A549 (cell line): Measurements from ENCODE around the gene DCBLD1. TPM values are rescaled to one million over a fixed set of nuclear protein-coding genes. Genes with fewer than 3 reads are reported as not detected.

ENCODE experiments used
- ATAC-seq, 2 experiments: fragments of 200-7000 bp in 1 of 2; fragments of >200 bp in 1 of 2; cut with Nextera tagmentation in 1 of 2; cut with Tn5 transposase in 1 of 2; 3 replicates each; pipeline versions ENCODE4 v1.8.0 to v1.9.1; 2018 to 2020; ENCODE audit warnings: mild to moderate bottlenecking in 1 of 2, moderate library complexity in 1 of 2
- CTCF ChIA-PET: fragments of 300-600 bp; sonication (Branson Sonifier 250); formaldehyde crosslinking; extraction: SDS; loops from one replicate; lab custom pipeline; 2021; ENCODE audit warnings: antibody characterized with exemption, inconsistent platforms; lab: Yijun Ruan, JAX
- POLR2A ChIA-PET: fragments of 350-600 bp; formaldehyde crosslinking; extraction: SDS; loops from one replicate; lab custom pipeline; 2021; ENCODE audit warnings: antibody characterized with exemption, inconsistent platforms; lab: Yijun Ruan, JAX
- DNase-seq, 2 experiments: peaks; one replicate each; pipeline versions ENCODE4 v3.0.0 to v3.0.0-alpha.2; 2011 to 2016; ENCODE audit warnings: low read depth in 1 of 2, low spot score in 1 of 2
- FAIRE-seq: peaks from 2 replicates; lab custom pipeline; 2011; peaks lifted over from hg19 to GRCh38; lab: Jason Lieb, UNC
- H3K27ac ChIP-seq, 2 experiments: fragments of >200 bp; sonication (Bioruptor Twin); formaldehyde crosslinking; 3 replicates each; pipeline ENCODE4 v1.5.1; 2016 to 2017
- H3K4me1 ChIP-seq: fragments of >200 bp; sonication (Bioruptor Twin); formaldehyde crosslinking; 3 replicates; pipeline ENCODE4 v1.6.1; 2016
- H3K4me2 ChIP-seq: fragments of >200 bp; sonication (Bioruptor Twin); formaldehyde crosslinking; 3 replicates; pipeline ENCODE4 v1.6.1; 2016
- H3K4me3 ChIP-seq: fragments of >200 bp; sonication (Bioruptor Twin); formaldehyde crosslinking; 3 replicates; pipeline ENCODE4 v1.5.1; 2016
- H3K9me3 ChIP-seq: fragments of >200 bp; sonication (Bioruptor Twin); formaldehyde crosslinking; 3 replicates; pipeline ENCODE4 v1.6.1; 2016
- CBX2 ChIP-seq: fragments of 200-600 bp; sonication (generic); IDR thresholded peaks from 2 replicates; pipeline ENCODE4 v1.6.1; 2016; ENCODE audit warnings: low read depth, mild to moderate bottlenecking, borderline replicate concordance
- CEBPB ChIP-seq, 2 experiments: fragments of >200 bp in 1 of 2; sonication (Bioruptor Twin) in 1 of 2; formaldehyde crosslinking in 1 of 2; IDR thresholded peaks; 2 replicates each; pipeline ENCODE4 v1.6.1; 2012 to 2016
- CHD4 ChIP-seq: fragments of 200-600 bp; sonication (generic); IDR thresholded peaks from 2 replicates; pipeline ENCODE4 v1.6.1; 2016; ENCODE audit warnings: antibody characterized with exemption, mild to moderate bottlenecking, borderline replicate concordance
- EHF ChIP-seq: fragments of 250-450 bp; sonication (Bioruptor Pico); IDR thresholded peaks from 2 replicates; pipeline ENCODE4 v1.5.0; 2020; ENCODE audit warnings: mild to moderate bottlenecking
- EP300 ChIP-seq, 2 experiments: fragments of >200 bp; sonication (Bioruptor Twin); formaldehyde crosslinking; IDR thresholded peaks; 2 replicates in 1 of 2; 3 replicates in 1 of 2; pipeline ENCODE4 v1.6.1; 2016 to 2017
- FOSL2 ChIP-seq, 2 experiments: fragments of 450-650 bp in 1 of 2; fragments of >200 bp in 1 of 2; sonication (Bioruptor Twin) in 1 of 2; formaldehyde crosslinking; IDR thresholded peaks; 2 replicates each; pipeline versions ENCODE4 v1.5.0 to v1.6.1; 2016 to 2020; ENCODE audit warnings: mild to moderate bottlenecking in 1 of 2, moderate library complexity in 1 of 2
- GATA3 ChIP-seq: IDR thresholded peaks from 2 replicates; pipeline ENCODE4 v1.6.1; 2012; ENCODE audit warnings: borderline replicate concordance
- HDAC2 ChIP-seq: fragments of 200-600 bp; sonication (generic); IDR thresholded peaks from 2 replicates; pipeline ENCODE4 v1.6.1; 2016
- HEYL ChIP-seq: fragments of 250-450 bp; sonication (Bioruptor Pico); IDR thresholded peaks from 2 replicates; pipeline ENCODE4 v1.8.0; 2021; ENCODE audit warnings: mild to moderate bottlenecking, moderate library complexity
- JUN ChIP-seq, 2 experiments: fragments of >200 bp; sonication (Bioruptor Twin); formaldehyde crosslinking; IDR thresholded peaks; 2 replicates in 1 of 2; 3 replicates in 1 of 2; pipeline ENCODE4 v1.6.1; 2016 to 2017
- JUNB ChIP-seq: fragments of >200 bp; sonication (Bioruptor Twin); formaldehyde crosslinking; IDR thresholded peaks from 2 replicates; pipeline ENCODE4 v1.6.1; 2016
- KDM1A ChIP-seq: fragments of 200-600 bp; sonication (generic); IDR thresholded peaks from 2 replicates; pipeline ENCODE4 v1.6.1; 2016; ENCODE audit warnings: low read depth, mild to moderate bottlenecking
- MAFK ChIP-seq: fragments of 450-650 bp; IDR thresholded peaks from 2 replicates; pipeline ENCODE4 v1.6.1; 2014; ENCODE audit not compliant: partially characterized antibody
- NFE2L2 ChIP-seq: fragments of 150-350 bp; conservative IDR thresholded peaks from 2 replicates; pipeline ENCODE4 v1.6.1; 2014; ENCODE audit warnings: low read length
- POLR2A ChIP-seq: IDR thresholded peaks from 2 replicates; pipeline ENCODE4 v1.6.1; 2012; ENCODE audit warnings: mild to moderate bottlenecking, low read length
- POLR2AphosphoS2 ChIP-seq: conservative IDR thresholded peaks from 2 replicates; pipeline ENCODE4 v1.6.1; 2012; ENCODE audit warnings: low read length, improper control_type of control experiment, inconsistent platforms
- RFX5 ChIP-seq: fragments of 450-650 bp; IDR thresholded peaks from 2 replicates; pipeline ENCODE4 v1.7.1; 2014; ENCODE audit warnings: antibody characterized with exemption, mild to moderate bottlenecking, moderate library complexity
- RNF2 ChIP-seq: fragments of 200-600 bp; sonication (generic); IDR thresholded peaks from 2 replicates; pipeline ENCODE4 v1.6.1; 2016; ENCODE audit warnings: low read depth, mild to moderate bottlenecking, antibody characterized with exemption, moderate library complexity, borderline replicate concordance
- SMC3 ChIP-seq: fragments of >200 bp; sonication (Bioruptor Twin); formaldehyde crosslinking; IDR thresholded peaks from 3 replicates; pipeline ENCODE4 v1.6.1; 2018; ENCODE audit warnings: inconsistent platforms
- TFCP2L1 ChIP-seq: fragments of 250-450 bp; sonication (Bioruptor Pico); IDR thresholded peaks from 2 replicates; pipeline ENCODE4 v1.5.0; 2021; ENCODE audit warnings: mild to moderate bottlenecking
- TP53 ChIP-seq: fragments of 250-450 bp; sonication (Bioruptor Pico); IDR thresholded peaks from 2 replicates; pipeline ENCODE4 v1.5.0; 2021; ENCODE audit warnings: mild to moderate bottlenecking, moderate library complexity
- WGBS: methylation state at CpG from one replicate; pipeline ENCODE4 v1.1.6; 2017; ENCODE audit errors: missing lambda C conversion rate; 5-methylcytosine and 5-hydroxymethylcytosine counted together
- polyA plus RNA-seq, 4 experiments: library from polyadenylated mRNA; depleted of rRNA in 3 of 4; stranded (reverse); fragments of >200 nt; fragmentation: RNase III in 1 of 4; extraction: RNeasy Plus Mini Kit Qiagen cat#74134 plus additional on column Dnase treatment in 1 of 4; gene quantifications; 2 replicates in 3 of 4; 3 replicates in 1 of 4; pipeline ENCODE4 v1.2.3, GENCODE V29; 2011 to 2017
- TF ChIP-seq, protein P1 (sequence below): IDR thresholded peaks from 2 replicates; pipeline ENCODE4 v1.6.1; 2012
- TF ChIP-seq, protein P2 (sequence below): fragments of 200-600 bp; sonication (generic); IDR thresholded peaks from 2 replicates; pipeline ENCODE4 v1.6.1; 2016; ENCODE audit warnings: antibody characterized with exemption, mild to moderate bottlenecking, moderate library complexity
- TF ChIP-seq, protein P3 (sequence below): IDR thresholded peaks from 2 replicates; pipeline ENCODE4 v1.6.1; 2012; ENCODE audit warnings: low read depth, borderline replicate concordance
- TF ChIP-seq, protein P4 (sequence below): fragments of >200 bp; sonication (Bioruptor Twin); formaldehyde crosslinking; IDR thresholded peaks from 3 replicates; pipeline ENCODE4 v1.5.1; 2016
- TF ChIP-seq, protein P5 (sequence below): IDR thresholded peaks from 2 replicates; pipeline ENCODE4 v1.6.1; 2012

DCBLD1 gene
- polyA plus RNA-seq, 2 of the 4 experiments (the other 2 are of a cell fraction): 49.1 to 60.4 TPM

DNA sequence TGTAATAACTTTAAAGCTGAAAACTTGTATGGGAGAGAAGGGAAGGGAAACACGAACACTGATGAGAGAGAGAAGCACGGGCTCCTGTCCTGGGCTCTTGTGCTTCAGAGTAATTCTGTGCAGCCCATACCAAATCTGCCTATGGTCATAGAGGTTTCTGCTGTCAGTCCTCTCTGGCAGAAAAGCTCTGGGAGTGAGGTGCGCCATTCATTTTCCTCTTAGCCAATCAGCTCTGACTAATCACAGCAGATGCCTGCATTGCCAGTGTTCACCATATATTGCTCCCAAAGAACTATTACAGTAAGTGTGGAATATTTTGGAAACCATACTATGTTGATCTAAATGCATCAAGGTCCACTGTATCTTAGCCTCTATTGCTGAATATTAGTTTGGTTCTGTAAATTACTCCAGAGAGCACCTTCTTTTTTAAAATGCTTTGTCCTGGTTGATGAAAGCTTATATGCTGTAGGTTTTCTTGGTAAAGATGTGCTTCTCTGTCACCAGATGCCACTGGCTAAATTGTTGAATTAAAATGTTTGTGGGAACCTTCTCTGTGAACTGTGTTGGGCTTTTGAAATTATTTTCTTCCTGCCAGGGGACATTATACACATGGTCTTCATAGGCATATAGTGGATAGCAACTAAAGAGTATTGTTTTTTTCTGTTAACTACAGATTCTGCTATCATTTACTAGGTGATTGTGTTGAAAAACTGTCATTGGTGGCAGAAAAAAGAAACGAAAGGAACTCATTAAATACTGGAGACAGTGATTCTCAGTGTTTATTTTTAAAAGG is 38.3 kb downstream of the DCBLD1 start:
- 79% methylated on average over 4 of the region's 4 CpGs for WGBS
- no peak for TF ChIP-seq NFE2L2
- TF ChIP-seq RFX5: no peak
- no peak for TF ChIP-seq GATA3
- TF ChIP-seq CEBPB (IDR thresholded peaks at IDR 0.05): no peak
- no peak for TF ChIP-seq HDAC2
- TF ChIP-seq, protein P1, sequence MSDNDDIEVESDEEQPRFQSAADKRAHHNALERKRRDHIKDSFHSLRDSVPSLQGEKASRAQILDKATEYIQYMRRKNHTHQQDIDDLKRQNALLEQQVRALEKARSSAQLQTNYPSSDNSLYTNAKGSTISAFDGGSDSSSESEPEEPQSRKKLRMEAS: no peak
- no peak for TF ChIP-seq POLR2AphosphoS2
- TF ChIP-seq POLR2A: no peak
- no peak for TF ChIP-seq MAFK
- TF ChIP-seq, protein P2, sequence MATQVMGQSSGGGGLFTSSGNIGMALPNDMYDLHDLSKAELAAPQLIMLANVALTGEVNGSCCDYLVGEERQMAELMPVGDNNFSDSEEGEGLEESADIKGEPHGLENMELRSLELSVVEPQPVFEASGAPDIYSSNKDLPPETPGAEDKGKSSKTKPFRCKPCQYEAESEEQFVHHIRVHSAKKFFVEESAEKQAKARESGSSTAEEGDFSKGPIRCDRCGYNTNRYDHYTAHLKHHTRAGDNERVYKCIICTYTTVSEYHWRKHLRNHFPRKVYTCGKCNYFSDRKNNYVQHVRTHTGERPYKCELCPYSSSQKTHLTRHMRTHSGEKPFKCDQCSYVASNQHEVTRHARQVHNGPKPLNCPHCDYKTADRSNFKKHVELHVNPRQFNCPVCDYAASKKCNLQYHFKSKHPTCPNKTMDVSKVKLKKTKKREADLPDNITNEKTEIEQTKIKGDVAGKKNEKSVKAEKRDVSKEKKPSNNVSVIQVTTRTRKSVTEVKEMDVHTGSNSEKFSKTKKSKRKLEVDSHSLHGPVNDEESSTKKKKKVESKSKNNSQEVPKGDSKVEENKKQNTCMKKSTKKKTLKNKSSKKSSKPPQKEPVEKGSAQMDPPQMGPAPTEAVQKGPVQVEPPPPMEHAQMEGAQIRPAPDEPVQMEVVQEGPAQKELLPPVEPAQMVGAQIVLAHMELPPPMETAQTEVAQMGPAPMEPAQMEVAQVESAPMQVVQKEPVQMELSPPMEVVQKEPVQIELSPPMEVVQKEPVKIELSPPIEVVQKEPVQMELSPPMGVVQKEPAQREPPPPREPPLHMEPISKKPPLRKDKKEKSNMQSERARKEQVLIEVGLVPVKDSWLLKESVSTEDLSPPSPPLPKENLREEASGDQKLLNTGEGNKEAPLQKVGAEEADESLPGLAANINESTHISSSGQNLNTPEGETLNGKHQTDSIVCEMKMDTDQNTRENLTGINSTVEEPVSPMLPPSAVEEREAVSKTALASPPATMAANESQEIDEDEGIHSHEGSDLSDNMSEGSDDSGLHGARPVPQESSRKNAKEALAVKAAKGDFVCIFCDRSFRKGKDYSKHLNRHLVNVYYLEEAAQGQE: no peak
- H3K4me1 ChIP-seq: peaks cover 98% of the 10 kb centered on the region
- CTCF ChIA-PET: interaction anchor here (1.2 to 1.9 kb wide), 5 partner anchors 10 to 84 kb away, joined by 3 to 8 read pairs (median 3); no protein-coding TSS in a partner anchor
- ATAC-seq: peak; percentile 36 to 46; a peak in 4 of 6 replicates
- no peak overlapping the region for H3K4me3 ChIP-seq
- POLR2A ChIA-PET: interaction anchor here (1.0 kb wide), 2 partner anchors 20 to 38 kb away, joined by 3 read pairs; no protein-coding TSS in a partner anchor
- peaks cover 2% of the 10 kb centered on the region; the same call in 1 of the 3 replicates for H3K9me3 ChIP-seq
- no peak for FAIRE-seq
- peak overlapping the region; percentile 90 to 95 for H3K27ac ChIP-seq
- H3K4me2 ChIP-seq: peak overlapping the region; percentile 66
- DNase-seq: no peak

DNA sequence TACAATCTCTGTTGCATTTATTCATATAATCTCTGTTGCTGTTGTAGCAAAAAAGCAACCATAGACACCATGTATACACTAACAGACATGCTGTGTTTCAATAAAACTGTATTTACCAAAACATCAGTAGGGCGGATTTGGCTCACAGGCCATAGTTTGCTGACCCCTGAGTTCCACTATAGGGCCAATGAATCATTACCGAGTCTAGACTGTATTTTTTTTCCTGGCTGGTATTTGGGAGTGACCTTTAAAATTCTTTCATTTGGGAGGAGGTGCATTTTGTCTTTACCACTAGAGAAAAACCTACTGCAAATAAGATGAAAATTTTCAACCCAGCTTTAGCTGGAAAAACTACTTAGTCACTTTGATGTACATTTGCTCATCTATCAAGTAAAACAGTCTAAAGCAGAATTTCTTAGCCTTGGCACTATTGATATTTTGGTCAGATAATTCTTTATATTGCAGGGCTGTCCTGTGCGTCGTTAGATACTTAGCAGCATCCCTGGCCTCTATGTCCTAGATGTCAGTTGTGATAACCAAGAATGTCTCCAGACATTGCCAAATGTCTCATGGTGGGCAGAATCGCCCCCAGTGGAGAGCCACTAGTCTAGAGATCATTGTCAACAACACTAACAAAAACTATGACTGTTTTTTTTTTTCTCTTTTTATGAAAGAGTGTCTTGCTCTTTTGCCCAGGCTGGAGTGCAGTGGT is 39.5 kb downstream of the DCBLD1 start:
- peak; percentile 77 to 84 for ATAC-seq
- no peak for FAIRE-seq
- CTCF ChIA-PET: interaction anchor here (1.2 to 2.0 kb wide), 4 partner anchors 11 to 72 kb away, joined by 3 to 6 read pairs (median 4); no protein-coding TSS in a partner anchor
- peaks cover 98% of the 10 kb centered on the region for H3K4me1 ChIP-seq
- 21% methylated on average over 5 of the region's 5 CpGs for WGBS
- DNase-seq: peak in 1 of 2 experiments; percentile 63
- no peak overlapping the region for H3K4me3 ChIP-seq
- POLR2A ChIA-PET: interaction anchor here (1.0 kb wide), 1 partner anchor 19 kb away, joined by 3 read pairs; no protein-coding TSS in a partner anchor
- peak overlapping the region; percentile 90 to 95 for H3K27ac ChIP-seq
- peaks cover 2% of the 10 kb centered on the region; the same call in 1 of the 3 replicates for H3K9me3 ChIP-seq
- H3K4me2 ChIP-seq: peak overlapping the region; percentile 66
- TF ChIP-seq HEYL (CRISPR knock-in tag) (no peak), POLR2A (no peak), HDAC2 (no peak), RNF2 (no peak), EHF (no peak), EP300 (IDR thresholded peaks at IDR 0.05) (peak; percentile 80 to 82; a peak in 4 of 5 replicates), SMC3 (0 out of 3 replicates have a peak, but pooled peaks have one; percentile 14), FOSL2 (IDR thresholded peaks at IDR 0.05) (peak; percentile 49), FOSL2 (CRISPR knock-in tag; IDR thresholded peaks at IDR 0.05) (peak; percentile 73), CHD4 (no peak), GATA3 (peak; percentile 85; the same call in 1 of the 2 replicates), KDM1A (no peak), JUN (IDR thresholded peaks at IDR 0.05) (peak in 1 of 2 experiments; percentile 65; a peak in 3 of 5 replicates), JUNB (peak; percentile 70), CBX2 (no peak), MAFK (no peak), TFCP2L1 (CRISPR knock-in tag) (no peak), CEBPB (IDR thresholded peaks at IDR 0.05) (no peak; a peak in 1 of 4 replicates), TP53 (CRISPR knock-in tag) (no peak)
- TF ChIP-seq, protein P3, sequence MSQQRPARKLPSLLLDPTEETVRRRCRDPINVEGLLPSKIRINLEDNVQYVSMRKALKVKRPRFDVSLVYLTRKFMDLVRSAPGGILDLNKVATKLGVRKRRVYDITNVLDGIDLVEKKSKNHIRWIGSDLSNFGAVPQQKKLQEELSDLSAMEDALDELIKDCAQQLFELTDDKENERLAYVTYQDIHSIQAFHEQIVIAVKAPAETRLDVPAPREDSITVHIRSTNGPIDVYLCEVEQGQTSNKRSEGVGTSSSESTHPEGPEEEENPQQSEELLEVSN: no peak
- TF ChIP-seq, protein P4, sequence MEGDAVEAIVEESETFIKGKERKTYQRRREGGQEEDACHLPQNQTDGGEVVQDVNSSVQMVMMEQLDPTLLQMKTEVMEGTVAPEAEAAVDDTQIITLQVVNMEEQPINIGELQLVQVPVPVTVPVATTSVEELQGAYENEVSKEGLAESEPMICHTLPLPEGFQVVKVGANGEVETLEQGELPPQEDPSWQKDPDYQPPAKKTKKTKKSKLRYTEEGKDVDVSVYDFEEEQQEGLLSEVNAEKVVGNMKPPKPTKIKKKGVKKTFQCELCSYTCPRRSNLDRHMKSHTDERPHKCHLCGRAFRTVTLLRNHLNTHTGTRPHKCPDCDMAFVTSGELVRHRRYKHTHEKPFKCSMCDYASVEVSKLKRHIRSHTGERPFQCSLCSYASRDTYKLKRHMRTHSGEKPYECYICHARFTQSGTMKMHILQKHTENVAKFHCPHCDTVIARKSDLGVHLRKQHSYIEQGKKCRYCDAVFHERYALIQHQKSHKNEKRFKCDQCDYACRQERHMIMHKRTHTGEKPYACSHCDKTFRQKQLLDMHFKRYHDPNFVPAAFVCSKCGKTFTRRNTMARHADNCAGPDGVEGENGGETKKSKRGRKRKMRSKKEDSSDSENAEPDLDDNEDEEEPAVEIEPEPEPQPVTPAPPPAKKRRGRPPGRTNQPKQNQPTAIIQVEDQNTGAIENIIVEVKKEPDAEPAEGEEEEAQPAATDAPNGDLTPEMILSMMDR: no peak
- TF ChIP-seq, protein P1: peak; percentile 33; the same call in 1 of the 2 replicates
- TF ChIP-seq, protein P5, sequence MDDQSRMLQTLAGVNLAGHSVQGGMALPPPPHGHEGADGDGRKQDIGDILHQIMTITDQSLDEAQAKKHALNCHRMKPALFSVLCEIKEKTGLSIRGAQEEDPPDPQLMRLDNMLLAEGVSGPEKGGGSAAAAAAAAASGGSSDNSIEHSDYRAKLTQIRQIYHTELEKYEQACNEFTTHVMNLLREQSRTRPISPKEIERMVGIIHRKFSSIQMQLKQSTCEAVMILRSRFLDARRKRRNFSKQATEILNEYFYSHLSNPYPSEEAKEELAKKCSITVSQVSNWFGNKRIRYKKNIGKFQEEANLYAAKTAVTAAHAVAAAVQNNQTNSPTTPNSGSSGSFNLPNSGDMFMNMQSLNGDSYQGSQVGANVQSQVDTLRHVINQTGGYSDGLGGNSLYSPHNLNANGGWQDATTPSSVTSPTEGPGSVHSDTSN: no peak
